GM18498 (cell line): Measurements from ENCODE around the gene SP7.

Experiments used
- ATAC-seq: cut with Tn5 transposase; IDR thresholded peaks from one replicate; pipeline ENCODE4 v1.9.1; 2021; ENCODE audit warnings: mild to moderate bottlenecking, moderate library complexity; ENCODE audit not compliant: unreplicated experiment

SP7 gene

DNA sequence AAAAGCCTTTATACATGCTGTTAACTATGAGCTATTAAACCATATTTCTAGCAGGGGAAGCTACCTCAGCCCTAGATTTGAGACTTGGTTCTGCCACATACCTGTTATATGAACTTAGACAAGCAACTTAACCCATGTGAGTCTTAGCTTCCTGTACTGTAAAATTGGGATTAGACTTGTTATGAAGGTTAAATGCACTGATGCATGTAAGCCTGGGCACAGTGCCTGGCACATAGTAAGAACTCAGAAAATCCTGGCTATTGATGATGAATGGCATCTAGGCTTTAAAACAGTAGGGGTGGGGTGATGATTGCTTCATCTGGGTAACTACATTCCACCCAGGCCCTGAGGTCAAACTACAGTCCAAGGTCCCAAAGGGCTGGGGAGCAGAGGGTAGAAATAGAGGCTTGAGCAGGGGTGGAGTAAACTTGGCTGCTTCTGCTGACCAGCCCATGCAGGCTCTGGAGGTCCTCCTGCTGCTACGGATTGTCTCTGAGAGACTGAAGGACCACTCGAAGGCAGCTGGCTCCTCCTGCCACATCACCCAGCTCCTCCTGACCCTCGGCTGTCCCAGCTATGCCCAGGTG lies 56.8 kb downstream of the SP7 start:
- ATAC-seq = no peak

DNA sequence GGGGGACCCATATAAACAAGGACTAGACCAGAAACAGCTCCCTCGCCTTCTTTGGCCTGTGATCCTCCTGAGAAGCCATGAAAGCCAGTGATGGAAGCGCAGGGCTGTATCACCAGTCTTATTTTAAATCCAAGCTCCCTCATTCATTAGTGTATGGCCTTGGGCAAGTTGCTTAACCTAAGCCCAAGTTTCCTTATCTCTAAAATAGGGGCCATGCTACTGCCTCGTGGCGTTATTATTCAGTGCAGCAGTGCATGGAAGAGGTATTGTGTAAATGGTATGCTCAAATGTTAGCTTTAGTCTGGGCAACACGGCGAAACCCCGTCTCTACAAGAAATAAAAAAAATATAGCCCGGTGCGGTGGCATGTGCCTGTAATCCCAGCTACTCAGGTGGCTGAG lies 58.2 kb downstream of the SP7 start:
- ATAC-seq = no peak
